Measurements from ENCODE around the gene OSCP1.

OSCP1 gene

GRCh38 chr1:36450919-36451305 lies 661 bp upstream of the OSCP1 start:
- TF ChIP-seq CTCF (IDR thresholded peaks at IDR 0.05; ENCODE audit: low read length): no peak
- no peak for TF ChIP-seq EZH2 (IDR thresholded peaks at IDR 0.05; ENCODE audit: borderline replicate concordance, low read length)

GRCh38 chr1:36448530-36449056 lies 1.7 kb downstream of the OSCP1 start:
- Histone ChIP-seq H2AFZ (ENCODE audit: low read length) (no peak overlapping the region), H3K9ac (ENCODE audit: low read length) (no peak overlapping the region), H3K9me2 (ENCODE audit: low read depth, low read length) (no peaks in the 10 kb centered on the region), H4K20me1 (ENCODE audit: insufficient read depth, low read length) (no peaks in the 10 kb centered on the region), H3K4me3 (ENCODE audit: low read depth, low read length, poor library complexity, severe bottlenecking) (no peak overlapping the region), H3K4me2 (ENCODE audit: low read length) (no peak overlapping the region), H3K27ac (ENCODE audit: low read depth, low read length, poor library complexity, severe bottlenecking) (no peak overlapping the region), H3K79me2 (ENCODE audit: insufficient read depth, low read length) (no peaks in the 10 kb centered on the region), H3K27me3 (ENCODE audit: insufficient read depth, low read length) (peaks cover 3% of the 10 kb centered on the region; the same call in 1 of the 2 replicates), H3F3A (ENCODE audit: insufficient read depth, low read length) (no peaks in the 10 kb centered on the region), H3K36me3 (ENCODE audit: insufficient read depth, low read length) (no peaks in the 10 kb centered on the region), H3K4me1 (ENCODE audit: insufficient read depth, low read length, severe bottlenecking) (peaks cover 13% of the 10 kb centered on the region), H3K9me3 (ENCODE audit: low read length) (no peaks in the 10 kb centered on the region)
- TF ChIP-seq EZH2 (IDR thresholded peaks at IDR 0.05; ENCODE audit: borderline replicate concordance, low read length) (no peak), CTCF (IDR thresholded peaks at IDR 0.05; ENCODE audit: low read length) (no peak)

More at GRCh38 chr1:36450919-36451305, 661 bp upstream of the OSCP1 start:
- Histone ChIP-seq H3K27ac (ENCODE audit: low read depth, low read length, poor library complexity, severe bottlenecking) (no peak overlapping the region), H3K27me3 (ENCODE audit: insufficient read depth, low read length) (peaks cover 3% of the 10 kb centered on the region; the same call in 1 of the 2 replicates), H3F3A (ENCODE audit: insufficient read depth, low read length) (no peaks in the 10 kb centered on the region), H3K79me2 (ENCODE audit: insufficient read depth, low read length) (no peaks in the 10 kb centered on the region), H2AFZ (ENCODE audit: low read length) (no peak overlapping the region), H4K20me1 (ENCODE audit: insufficient read depth, low read length) (no peaks in the 10 kb centered on the region), H3K4me1 (ENCODE audit: insufficient read depth, low read length, severe bottlenecking) (peaks cover 13% of the 10 kb centered on the region), H3K9me3 (ENCODE audit: low read length) (no peaks in the 10 kb centered on the region), H3K9me2 (ENCODE audit: low read depth, low read length) (no peaks in the 10 kb centered on the region), H3K36me3 (ENCODE audit: insufficient read depth, low read length) (peaks cover 20% of the 10 kb centered on the region), H3K4me3 (ENCODE audit: low read depth, low read length, poor library complexity, severe bottlenecking) (peak overlapping the region; percentile 69), H3K9ac (ENCODE audit: low read length) (peak overlapping the region; percentile 71), H3K4me2 (ENCODE audit: low read length) (peak overlapping the region; percentile 80)

- H3K4me1 ChIP-seq (ENCODE audit: insufficient read depth, low read length, severe bottlenecking): peaks cover 13% of the 10 kb centered on the region
- no peak overlapping the region for H2AFZ ChIP-seq (ENCODE audit: low read length)
Measured at GRCh38 chr1:36447450-36447849, 2.8 kb downstream of the OSCP1 start.

More at GRCh38 chr1:36447450-36447849, 2.8 kb downstream of the OSCP1 start:
- no peaks in the 10 kb centered on the region for H3K9me2 ChIP-seq (ENCODE audit: low read depth, low read length)
- H3K27ac ChIP-seq (ENCODE audit: low read depth, low read length, poor library complexity, severe bottlenecking): no peak overlapping the region
- H3K9me3 ChIP-seq (ENCODE audit: low read length): no peaks in the 10 kb centered on the region
- TF ChIP-seq CTCF (IDR thresholded peaks at IDR 0.05; ENCODE audit: low read length) (no peak), EZH2 (IDR thresholded peaks at IDR 0.05; ENCODE audit: borderline replicate concordance, low read length) (no peak)
- no peaks in the 10 kb centered on the region for H3F3A ChIP-seq (ENCODE audit: insufficient read depth, low read length)
- H3K4me3 ChIP-seq (ENCODE audit: low read depth, low read length, poor library complexity, severe bottlenecking): no peak overlapping the region
- no peak overlapping the region for H3K4me2 ChIP-seq (ENCODE audit: low read length)
- H3K27me3 ChIP-seq (ENCODE audit: insufficient read depth, low read length): peaks cover 3% of the 10 kb centered on the region; the same call in 1 of the 2 replicates
- H3K79me2 ChIP-seq (ENCODE audit: insufficient read depth, low read length): no peaks in the 10 kb centered on the region
- no peaks in the 10 kb centered on the region for H4K20me1 ChIP-seq (ENCODE audit: insufficient read depth, low read length)
- H3K9ac ChIP-seq (ENCODE audit: low read length): no peak overlapping the region
- no peaks in the 10 kb centered on the region for H3K36me3 ChIP-seq (ENCODE audit: insufficient read depth, low read length)
